GM19099 (cell line): ENCODE measurements around the gene SEC14L6.
A peak's percentile ranks its signal among the peaks of the same experiment; 100 is the strongest.

Experiments
- POLR2A ChIP-seq: IDR thresholded peaks from 3 replicates; pipeline ENCODE4 v1.6.1; 2011; ENCODE audit warnings: low read depth; ENCODE audit not compliant: insufficient read length; ENCODE audit errors: extremely low read depth

SEC14L6 gene

DNA sequence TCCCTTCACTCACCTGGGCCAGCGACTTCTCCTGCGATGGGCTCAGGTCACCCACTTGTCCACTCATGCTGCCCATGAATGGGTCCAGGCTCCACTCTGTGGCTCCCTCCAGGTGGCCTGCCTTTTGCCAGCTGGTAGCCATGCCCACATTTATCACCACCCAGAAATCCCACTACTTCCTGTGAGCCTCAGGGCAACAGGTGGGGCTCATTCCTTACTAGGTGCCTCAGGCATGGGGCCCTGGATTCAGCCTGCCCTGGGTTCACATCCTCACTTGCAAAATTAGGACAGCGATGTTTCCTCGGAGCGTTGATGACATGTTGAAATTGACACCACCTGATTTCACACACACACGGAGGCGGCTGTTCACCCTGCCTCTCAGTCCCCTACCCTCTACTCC, at the start of gene SEC14L6:
SEC14L6 (minus strand) TSS at position 126 of the 400 bp plus-strand sequence; CDS start at position 67, 59 bp downstream.
- TF ChIP-seq POLR2A = no peak

DNA sequence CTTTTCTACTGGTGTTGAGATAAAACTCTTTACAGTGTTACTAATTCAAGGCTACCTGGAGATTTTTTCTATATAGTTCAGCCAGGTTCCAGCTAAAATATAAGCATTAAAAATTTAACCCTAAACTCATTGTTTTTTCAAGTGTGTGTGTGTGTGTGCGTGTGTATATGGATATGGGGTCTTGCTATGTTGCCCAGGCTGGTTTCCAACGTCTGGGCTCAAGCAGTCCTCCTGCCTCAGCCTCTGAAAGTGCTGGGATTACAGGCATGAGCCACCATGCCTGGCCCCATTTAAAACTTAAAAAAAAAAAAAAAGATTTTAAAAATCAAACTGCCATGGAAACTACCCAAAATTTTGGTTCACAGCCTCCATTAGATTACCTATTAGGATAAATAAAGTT, 49.7 kb upstream of the SEC14L6 start:
- no peak for TF ChIP-seq POLR2A

DNA sequence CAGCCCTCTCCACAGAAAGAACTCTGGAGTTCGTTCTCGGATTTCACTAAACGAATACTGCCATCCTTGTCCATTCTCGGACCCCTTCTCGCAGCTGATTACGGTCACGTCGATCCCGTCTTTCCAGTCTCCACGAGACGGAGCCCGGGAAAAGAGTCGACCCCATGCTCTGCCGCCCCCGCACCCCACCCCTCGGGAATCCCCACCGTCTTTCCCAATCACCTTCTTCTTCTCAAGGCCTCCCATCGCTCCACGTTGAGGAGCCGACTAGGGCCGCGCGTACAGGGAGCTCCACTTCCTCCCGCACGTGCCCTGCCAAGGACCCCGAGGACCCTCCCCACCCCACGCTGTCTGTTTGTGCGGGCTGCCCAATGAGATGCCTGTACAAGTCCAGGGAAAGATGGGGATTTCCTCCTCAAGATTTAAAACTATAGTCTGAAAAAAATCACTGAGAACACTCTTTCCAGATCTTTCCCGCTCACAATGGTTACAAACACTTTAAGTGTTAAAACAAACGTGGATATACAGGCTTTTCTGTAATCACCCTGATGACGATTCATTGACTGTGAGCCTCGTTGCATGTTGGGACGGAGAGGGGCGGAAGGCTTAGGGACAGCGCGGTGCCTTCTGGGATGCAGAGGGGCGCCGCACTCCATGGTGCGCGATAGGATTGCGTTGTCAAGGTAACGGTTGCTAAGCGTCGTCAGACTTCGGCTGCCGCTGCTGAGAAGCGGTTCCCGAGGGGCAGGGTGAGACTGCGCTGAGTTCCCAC, 45.2 kb upstream of the SEC14L6 start, which contains the start of gene PES1:
PES1 (minus strand) TSS at position 323 of the 772 bp plus-strand sequence; CDS start at position 246, 77 bp downstream.
- peak; percentile 74 for TF ChIP-seq POLR2A

DNA sequence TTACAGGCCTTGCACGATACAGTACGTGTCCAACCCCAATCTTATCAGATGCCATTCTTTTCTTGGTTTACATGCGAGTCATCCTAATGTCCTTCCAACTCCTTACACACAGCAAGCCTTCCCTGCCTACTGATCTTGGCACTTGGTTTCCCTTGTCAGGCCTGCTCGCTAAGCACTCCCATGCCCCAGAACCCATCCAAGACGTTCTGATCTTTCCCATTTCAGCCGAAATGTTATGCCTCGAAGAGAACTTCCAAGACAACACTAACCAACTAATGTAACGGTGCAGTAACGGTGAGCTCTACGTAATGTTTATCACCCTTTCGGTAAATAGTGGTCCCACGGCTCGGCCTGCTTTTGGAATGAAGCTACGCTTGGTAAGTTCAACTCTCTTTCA, 44.6 kb upstream of the SEC14L6 start:
- no peak for TF ChIP-seq POLR2A

DNA sequence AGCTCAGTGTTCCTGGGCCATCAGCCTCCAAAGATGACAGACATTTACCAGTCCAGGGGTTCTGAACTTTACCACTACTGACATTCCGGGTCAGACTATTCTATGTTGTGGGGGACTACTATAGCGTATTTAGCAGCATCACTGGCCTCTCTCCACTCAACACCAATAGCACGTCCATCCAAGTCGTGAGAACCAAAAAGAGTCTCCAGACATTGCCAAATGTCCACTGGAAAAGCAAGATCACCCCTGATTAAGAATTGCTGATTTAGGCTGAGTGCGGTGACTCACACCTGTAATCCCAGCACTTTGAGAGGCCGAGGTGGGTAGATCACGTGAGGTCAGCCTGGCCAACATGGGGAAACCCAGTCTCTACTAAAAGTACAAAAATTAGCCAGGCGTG, 39.9 kb upstream of the SEC14L6 start:
- TF ChIP-seq POLR2A = no peak

DNA sequence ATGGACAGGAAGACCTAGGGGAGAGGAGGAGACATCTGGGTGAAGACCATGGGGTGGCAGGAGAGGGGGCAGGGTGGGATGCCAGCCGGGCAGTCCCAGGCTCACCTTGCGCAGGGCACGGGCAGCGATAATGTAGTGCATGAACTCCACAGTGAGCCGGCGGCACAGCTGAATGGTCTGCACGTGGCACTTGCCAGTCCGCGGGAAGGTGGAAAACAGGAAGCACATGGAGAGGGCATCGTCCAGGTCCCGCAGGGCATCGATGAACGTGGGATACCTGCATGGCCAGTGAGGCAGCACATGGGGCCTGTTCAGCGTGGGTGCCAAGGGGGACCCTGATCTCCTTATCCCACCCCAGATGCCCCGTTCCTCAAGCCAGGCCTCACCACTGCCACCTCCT, 37.9 kb upstream of the SEC14L6 start:
- TF ChIP-seq POLR2A = no peak

DNA sequence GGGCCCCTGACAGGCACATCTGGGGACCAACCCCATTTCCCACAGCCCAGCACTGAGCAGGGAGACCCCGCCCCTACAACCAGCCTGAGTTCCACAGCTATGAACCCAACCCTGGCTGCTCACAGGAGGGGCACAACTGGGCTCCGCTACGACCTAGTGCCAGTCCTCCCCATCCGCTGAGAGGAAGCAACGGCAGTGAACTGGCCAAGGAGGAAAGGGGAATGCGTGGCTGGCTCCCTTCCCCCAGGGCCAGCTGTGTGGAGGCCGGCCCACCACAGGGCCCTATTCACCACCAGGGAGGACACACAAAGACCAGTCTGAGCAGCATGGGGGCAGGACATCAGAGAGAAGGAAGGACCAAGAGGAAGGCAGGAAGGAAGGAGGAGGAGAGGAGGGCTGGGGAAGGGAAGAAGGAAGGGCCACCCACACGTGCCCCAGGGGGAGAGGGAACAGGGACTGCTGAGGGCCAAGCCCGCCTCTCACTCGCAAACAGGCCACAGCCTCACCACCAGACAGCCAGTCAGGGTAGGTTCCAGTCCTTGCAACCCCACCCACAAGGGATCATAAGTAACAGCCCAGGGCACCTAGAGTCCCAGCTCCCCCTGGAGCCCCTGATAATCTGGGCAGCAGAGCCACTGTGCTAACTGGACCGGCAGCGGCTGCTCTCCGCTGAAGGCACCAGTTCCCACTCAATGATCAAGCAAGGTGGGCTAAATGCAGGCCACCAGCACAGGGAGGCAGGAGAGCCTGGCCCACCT, 36.4 kb upstream of the SEC14L6 start:
- no peak for TF ChIP-seq POLR2A

DNA sequence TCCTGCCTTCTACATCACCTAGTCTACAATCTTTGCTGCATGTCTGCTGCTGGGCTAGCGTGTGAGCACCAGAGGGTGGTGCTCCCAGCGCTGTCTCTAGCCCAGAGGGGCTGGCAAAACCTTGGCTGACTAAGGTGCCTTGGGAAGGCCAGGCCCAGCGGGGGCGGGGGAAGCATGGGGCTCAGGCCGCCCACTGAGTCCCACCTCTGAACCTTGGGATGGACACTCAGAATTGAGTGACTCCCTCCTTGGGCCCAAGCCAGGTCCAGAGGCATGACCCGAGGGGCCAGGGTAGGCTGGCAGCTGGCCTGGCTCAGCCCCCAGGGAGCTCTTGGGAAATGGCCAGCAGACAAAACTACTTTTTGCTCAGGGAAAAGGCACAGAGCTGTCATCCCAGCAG, 35.5 kb upstream of the SEC14L6 start:
- TF ChIP-seq POLR2A = no peak

DNA sequence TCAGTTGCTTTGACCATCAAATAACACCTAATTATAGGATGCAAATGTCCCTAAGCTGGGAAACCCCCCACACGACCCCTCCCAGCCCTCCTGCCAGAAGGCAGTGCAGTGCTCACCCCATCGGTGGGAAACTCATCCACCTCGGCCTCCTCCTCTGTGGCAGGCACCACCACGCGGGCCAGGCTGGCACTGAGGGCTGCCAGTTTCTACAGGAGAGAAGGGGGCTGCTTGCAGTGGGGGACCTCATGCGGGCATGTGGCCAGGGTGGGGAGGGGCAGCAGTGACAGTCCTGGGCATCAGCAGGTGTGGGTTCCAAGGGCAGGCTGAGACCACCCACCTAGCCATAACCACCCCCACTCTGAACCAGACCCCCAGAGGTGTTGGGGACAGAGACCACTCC, 34.4 kb upstream of the SEC14L6 start:
- TF ChIP-seq POLR2A = no peak

DNA sequence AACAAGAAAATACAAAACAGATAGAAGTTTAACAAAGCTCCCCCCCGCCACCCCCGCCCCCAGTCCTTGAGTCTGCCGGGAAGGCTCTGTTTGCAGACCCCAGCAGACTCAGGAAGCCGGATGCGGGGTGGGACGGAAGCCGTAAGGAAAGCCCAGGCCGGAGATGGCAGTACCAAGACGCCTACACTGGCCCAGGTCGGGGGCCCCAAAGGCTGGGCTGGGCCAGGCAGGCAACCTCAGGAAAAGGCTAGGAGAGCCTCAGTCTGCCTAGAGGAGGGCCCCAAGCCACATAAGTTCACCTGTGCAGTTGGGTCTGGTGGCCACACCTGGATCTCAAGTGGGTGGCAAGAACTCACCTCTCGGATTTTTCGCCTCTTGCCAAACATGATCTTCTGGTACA, 31.9 kb upstream of the SEC14L6 start:
- no peak for TF ChIP-seq POLR2A

DNA sequence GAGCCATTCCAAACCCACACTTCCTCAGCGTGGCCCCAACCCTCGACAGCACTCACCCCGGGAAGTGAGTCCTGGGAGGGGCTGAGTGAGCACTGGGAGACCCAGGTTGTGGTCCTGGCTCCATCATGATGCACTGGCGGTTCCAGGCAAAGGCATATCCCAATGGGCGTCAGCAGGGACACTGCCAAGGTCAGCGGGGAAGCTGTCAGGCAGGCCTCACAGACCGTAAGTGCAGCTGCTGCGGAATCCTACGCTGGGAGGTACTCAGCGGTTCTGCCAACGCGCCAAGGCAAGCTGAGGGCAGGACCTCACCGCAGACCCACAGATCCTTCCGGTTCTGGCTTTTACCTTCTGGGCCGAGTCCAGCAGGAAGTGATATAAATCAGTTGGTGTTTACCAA, 29.3 kb upstream of the SEC14L6 start:
- no peak for TF ChIP-seq POLR2A

DNA sequence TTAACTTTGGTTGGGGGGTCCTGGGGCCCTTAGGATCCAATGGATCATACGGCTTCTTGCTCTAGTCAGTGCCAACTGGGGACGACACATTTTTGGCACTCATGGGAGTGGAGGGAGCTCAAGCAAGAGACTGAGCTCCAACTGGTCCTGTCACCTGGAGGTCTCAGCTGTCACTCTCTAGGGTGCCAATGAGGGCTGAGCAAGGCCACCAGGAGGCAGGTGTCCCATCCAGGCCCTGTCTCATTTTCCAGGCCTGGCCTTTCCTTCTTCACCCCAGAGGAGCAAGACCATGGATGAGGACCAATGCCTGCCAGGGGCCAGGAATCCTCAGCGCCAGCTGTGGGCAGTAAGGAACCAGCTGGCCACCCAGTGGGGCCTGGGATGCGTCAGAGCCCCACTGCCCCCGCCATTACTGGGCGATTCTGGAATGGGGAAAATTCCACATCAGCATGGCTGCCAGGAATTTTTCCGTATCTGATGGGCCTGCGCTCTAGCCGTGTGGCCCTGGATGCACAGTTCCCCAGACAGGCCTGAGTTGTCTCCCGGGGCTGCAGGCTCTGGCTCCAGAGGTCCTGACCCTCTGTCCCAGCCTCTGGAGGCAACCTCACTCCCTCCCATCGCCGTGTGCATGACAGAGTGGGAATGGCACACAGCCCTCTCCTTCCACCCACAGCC, 28.6 kb upstream of the SEC14L6 start:
- TF ChIP-seq POLR2A = no peak

DNA sequence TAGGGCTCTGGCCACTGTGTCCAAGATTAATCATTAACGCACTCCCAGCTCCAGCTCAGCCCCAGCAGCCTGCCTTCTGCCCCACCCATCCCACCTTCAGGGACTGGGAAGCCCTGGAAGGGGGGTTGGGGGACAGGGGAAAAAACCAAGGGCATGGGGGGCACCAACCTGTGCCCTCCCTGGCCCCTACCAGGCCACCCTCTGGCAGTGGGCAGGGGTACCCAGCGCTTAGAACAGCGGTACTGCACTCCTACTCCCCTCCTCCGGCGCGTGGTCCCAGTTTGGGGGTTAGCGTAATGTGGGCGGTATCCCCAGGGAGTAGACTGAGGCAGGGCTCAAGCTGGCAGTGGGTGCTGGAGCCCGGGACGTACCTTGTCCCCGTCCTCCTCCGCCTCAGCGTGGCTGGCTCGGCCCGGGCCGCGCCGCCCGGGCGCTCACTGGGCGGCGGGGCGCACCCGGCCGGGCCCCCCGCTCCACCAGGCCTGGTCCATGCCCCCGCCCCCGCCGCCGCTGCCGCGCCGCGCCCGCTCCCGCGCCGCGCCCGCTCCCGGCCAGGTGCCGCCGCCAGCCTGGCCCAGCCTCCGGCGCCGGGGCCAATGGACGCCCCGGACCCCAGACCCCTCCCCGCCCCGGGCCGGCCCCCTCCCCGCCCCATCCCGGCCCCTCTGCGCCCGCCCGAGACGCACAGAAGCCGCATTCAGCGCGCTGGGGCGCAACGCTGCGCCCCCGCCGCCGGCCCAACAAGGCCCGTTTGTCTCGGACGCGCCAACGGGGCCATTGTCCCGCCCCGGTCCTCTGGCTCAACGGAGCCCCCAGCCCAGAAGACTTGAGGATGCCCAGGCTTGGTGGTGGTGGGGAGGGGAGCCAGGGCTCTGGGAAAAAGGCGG, 27.8 kb upstream of the SEC14L6 start, which contains the start of gene GAL3ST1:
GAL3ST1 (minus strand) TSS at position 571 of the 887 bp plus-strand sequence. CDS start 17,273 bp downstream, outside the sequence.
- no peak for TF ChIP-seq POLR2A

DNA sequence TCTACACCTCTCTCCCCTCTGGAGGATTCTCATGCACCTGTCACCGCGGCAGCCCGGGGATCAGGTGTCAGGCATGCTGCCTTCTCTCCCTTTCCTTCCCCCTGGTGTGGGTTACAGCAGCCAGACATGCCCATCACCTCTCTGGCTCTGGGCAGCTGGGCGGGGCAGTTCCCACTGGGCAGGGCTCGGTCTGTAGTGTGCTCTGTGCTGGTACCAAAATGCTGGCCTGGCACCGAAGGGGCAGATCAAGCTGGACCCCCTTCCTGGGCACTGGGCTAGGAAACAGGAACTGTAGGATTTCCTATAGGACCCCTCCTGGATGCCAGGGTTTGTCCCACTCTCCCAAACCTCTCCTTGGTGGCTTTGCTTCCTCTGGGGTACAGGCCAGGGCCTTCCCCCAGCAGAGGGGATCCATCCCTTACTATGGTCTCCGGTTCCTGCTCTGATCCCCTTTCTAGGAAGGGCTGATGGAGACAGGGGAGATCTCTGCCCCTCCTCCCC, 27.1 kb upstream of the SEC14L6 start:
- TF ChIP-seq POLR2A = no peak
